GM12801 (cell line): ENCODE measurements around the gene WDPCP.

Experiments
- TF ChIP-seq, protein P1 (sequence below): IDR thresholded peaks from one replicate; pipeline ENCODE4 v1.5.1; 2011; ENCODE audit warnings: control low read depth; ENCODE audit not compliant: insufficient read length; ENCODE audit errors: extremely low read depth

The WDPCP gene

DNA sequence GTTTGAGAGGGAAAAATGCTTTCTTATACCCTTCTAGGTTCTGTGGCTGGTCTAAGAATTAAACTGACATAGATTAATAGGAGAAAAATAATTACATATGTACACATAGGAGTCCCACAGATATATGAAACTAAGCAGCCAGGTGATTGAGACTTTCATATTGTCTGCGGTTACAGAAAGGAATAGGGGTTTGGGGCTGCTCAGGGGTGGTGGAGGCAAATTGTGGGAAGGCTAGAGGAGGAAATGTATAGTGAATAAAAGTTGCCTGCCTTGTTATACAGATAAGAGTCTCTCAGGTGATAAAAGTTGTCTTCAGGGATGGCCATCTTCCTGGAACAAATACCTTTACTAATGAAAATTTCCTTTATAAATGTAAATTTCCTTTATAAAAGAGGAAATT is 29.1 kb upstream of the WDPCP start:
- TF ChIP-seq, protein P1, sequence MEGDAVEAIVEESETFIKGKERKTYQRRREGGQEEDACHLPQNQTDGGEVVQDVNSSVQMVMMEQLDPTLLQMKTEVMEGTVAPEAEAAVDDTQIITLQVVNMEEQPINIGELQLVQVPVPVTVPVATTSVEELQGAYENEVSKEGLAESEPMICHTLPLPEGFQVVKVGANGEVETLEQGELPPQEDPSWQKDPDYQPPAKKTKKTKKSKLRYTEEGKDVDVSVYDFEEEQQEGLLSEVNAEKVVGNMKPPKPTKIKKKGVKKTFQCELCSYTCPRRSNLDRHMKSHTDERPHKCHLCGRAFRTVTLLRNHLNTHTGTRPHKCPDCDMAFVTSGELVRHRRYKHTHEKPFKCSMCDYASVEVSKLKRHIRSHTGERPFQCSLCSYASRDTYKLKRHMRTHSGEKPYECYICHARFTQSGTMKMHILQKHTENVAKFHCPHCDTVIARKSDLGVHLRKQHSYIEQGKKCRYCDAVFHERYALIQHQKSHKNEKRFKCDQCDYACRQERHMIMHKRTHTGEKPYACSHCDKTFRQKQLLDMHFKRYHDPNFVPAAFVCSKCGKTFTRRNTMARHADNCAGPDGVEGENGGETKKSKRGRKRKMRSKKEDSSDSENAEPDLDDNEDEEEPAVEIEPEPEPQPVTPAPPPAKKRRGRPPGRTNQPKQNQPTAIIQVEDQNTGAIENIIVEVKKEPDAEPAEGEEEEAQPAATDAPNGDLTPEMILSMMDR: no peak

DNA sequence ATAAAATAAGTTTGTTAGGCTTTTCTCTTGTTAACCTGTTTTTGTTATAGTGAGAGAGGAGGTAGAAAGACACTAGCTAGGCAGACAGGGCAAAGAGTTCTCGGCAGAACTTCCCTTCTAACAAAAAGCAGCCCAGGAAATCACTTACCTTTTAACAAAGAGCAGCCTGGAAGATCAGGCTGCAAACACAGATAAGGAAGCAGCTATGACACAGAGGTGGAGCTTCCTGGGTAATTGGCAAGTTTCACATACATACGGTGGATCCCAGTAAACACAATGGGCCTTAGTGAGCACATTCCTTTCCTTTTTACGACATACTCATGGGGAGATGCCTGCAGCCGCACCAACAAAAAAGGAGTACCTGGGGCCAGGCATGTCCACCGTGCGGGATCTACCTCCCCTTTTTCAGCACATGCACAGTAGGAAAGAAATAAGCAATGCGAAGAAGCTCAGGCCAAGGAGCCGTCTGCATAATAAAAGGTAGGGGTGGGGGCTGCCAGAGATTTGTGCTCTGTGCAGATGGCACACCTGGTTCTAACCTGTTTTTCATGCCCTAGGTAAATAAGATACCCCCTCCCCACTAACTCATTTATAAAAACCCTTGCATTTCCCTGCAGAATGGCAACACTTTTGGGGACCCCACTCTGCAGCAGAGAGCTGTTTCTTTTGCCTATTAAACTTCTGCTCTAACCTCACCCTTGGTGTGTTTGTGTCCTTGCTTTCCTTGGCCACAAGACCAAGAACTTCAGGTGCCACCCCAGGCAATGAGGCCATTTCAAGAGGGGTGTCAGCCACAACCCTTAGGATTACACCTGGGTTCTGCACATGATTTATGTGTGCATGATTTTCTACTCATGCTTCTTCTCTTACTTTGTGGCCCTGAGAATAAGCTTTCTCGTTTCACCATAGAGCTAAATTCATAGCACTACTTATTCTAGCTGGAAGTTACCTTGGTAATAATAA is 27.0 kb upstream of the WDPCP start:
- TF ChIP-seq, protein P1: no peak

DNA sequence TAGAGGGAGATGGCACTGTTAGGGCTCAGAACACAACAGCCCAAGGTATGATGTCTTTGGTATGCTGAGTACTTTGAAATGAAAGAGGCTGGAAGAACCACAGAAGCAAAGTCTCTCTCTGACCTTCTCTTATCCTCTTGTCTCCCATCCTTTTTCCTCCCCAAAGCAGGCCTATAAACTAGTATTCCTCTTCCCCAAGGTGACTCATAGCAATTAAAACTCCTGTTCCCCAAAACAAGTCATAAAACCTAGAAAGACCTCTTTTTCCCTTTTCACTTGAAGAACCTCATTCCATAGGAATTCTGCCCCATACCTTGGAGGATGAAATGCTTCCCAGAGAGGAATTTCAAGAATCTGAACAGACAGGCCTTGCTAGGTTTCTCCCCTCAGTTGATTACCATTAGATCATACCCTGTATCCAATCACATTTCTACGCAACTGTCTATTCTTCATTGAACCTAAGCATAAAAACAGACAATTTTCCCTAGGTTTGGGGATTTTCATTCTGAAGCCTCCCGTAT is 26.2 kb upstream of the WDPCP start:
- TF ChIP-seq, protein P1: no peak

DNA sequence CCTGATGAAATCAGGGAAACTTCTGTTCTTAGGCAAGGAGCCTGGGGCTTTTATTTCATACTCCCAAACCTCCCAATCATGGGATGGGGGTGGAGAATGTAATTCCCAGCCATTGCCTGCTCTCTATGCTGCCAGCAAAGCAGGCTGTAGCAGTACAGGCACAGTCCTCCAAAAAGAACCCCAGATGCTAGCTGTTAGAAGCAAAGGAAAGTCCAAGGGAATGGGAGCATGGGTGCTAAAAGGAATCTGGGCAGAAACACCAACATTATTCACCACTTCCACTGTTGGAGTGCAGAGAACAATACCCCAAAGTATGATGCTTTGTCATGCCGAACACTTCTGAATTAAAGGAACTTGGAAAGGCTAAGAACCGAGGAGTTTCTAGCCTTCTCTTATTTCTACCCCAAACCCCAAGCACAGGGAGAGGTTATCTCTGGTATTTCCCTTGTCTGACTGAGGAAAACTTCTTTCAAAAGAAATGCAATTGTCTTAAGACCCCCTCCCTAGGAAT is 25.2 kb upstream of the WDPCP start:
- TF ChIP-seq, protein P1: no peak

- TF ChIP-seq, protein P1: no peak
Measured at GRCh38 chr2:63610525-63610924, 22.2 kb upstream of the WDPCP start.

DNA sequence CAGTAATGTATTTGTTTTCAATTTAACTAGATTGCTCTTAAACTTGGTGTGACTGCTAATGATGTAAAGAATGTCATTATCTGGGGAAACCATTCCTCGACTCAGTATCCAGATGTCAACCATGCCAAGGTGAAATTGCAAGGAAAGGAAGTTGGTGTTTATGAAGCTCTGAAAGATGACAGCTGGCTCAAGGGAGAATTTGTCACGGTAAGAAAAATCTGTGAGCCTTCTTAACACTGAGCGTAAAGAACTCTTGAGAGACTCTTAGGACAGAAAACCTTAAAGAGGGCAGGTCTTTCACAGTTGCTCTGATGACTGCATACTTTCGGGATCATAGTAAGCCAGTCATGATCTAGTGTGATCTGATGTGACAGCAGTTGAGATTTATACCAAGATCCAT is 16.4 kb upstream of the WDPCP start:
- TF ChIP-seq, protein P1: no peak

DNA sequence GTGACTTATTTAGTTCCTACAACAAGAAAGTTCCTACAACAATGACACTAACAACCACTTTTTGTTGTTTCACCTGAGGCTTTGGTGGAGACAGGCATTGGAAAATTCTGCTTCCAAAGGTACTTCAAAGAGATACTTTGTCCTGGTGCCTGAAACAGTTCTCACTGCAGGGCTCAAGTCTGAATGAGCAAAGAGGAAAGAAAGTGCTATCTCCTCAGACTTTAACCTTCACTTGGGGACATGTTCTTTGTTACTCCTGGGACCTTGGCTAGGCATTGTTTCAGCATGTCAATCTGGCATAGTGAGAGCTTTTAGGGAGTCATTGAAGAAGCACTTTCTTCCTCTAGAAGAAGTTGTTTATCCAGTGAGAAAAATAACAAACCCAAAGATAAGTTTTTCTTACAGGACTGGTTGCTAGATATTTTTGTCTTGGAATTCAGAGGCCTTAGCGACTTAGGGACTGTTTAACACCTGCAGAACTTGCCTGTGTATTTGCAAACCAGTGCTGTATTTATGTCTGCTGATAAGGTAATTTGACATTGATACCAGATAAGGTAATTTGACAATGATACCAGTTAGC is 12.7 kb upstream of the WDPCP start:
- TF ChIP-seq, protein P1: no peak
